GM12875 (cell line): ENCODE measurements around the gene TTC16.

ENCODE experiments used
- H3K4me3 ChIP-seq: one replicate; pipeline ENCODE4 v1.5.1; 2011; ENCODE audit warnings: low read depth, low read length, control low read depth
- CTCF ChIP-seq: IDR thresholded peaks from 2 replicates; pipeline ENCODE4 v1.5.1; 2011; ENCODE audit warnings: low read depth, mild to moderate bottlenecking, control low read depth, inconsistent platforms, low read length, moderate library complexity, borderline replicate concordance; ENCODE audit not compliant: insufficient read depth

The TTC16 gene

GRCh38 chr9:127734247-127734746, 18.4 kb downstream of the TTC16 start:
- 0 out of 2 replicates have a peak, but pooled peaks have one; percentile 94 for TF ChIP-seq CTCF

GRCh38 chr9:127734747-127735529, 19.1 kb downstream of the TTC16 start, which contains the start of gene TOR2A:
Gene TOR2A, minus strand, starts transcription at chr9:127735294. Its CDS starts 24 bp downstream, at chr9:127735270.
- peak; percentile 91 for TF ChIP-seq CTCF
- peak within 1 kb of the TSS; percentile 63 for H3K4me3 ChIP-seq

More at GRCh38 chr9:127734247-127734746, 18.4 kb downstream of the TTC16 start:
- H3K4me3 ChIP-seq: peak overlapping the region; percentile 63

GRCh38 chr9:127735530-127736185, 19.8 kb downstream of the TTC16 start:
- H3K4me3 ChIP-seq: no peak overlapping the region
- no peak for TF ChIP-seq CTCF

- TF ChIP-seq CTCF: no peak
- H3K4me3 ChIP-seq: no peak overlapping the region
These were observed 22.8 kb downstream of the TTC16 start for GRCh38 chr9:127738666-127739065.

GRCh38 chr9:127739614-127740330, 23.9 kb downstream of the TTC16 start:
- H3K4me3 ChIP-seq: no peak overlapping the region
- no peak for TF ChIP-seq CTCF

- H3K4me3 ChIP-seq: no peak overlapping the region
- no peak for TF ChIP-seq CTCF
These were observed 26.1 kb downstream of the TTC16 start for GRCh38 chr9:127741831-127742434.
